GM19025 (cell line): Measurements from ENCODE around the gene SCMH1.
A peak's percentile ranks its signal among the peaks of the same experiment; 100 is the strongest.
"Not testable (repeated sequence)": the region's sequence is repeated elsewhere in the genome, so short reads cannot be mapped to it uniquely, and the experiment has no call there.

Experiments
- ATAC-seq: cut with Tn5 transposase; IDR thresholded peaks from one replicate; pipeline ENCODE4 v1.9.1; 2021; ENCODE audit warnings: mild to moderate bottlenecking, low read depth, moderate library complexity; ENCODE audit not compliant: unreplicated experiment

SCMH1 gene

DNA sequence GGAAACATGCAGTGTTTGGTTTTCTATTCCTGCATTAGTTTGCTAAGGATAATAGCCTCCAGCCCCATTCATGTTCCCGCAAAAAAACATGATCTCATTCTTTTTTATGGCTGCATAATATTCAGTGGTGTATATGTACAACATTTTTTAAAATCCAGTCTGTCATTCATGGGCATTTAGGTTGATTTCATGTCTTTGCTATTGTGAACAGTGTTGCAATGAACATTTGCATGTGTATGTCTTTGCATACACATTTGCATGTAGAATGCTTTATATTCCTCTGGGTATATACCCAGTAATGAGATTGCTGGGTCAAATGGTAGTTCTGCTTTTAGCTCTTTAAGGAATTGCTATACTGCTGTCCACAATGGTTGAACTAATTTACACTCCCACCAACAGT is 9.0 kb upstream of the SCMH1 start:
- not testable (repeated sequence) for ATAC-seq

DNA sequence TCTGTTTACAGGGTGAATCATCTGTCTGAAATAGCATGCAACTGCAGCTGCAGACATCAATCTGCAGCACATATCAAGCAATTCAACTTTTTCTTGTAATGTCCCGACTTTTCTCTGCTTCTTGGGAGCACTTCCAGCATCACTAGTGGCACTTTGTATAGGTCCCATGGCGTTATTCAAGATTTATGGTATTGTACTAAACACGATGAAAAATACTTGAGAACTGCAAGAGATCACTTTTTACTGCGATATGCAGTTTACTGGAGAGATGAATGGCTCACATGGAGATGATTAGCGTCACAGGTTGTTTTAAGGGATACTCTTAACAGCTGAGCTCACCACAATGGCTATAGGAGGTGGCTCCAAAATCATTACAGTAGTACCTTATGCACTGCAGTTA is 7.2 kb upstream of the SCMH1 start:
- no peak for ATAC-seq

DNA sequence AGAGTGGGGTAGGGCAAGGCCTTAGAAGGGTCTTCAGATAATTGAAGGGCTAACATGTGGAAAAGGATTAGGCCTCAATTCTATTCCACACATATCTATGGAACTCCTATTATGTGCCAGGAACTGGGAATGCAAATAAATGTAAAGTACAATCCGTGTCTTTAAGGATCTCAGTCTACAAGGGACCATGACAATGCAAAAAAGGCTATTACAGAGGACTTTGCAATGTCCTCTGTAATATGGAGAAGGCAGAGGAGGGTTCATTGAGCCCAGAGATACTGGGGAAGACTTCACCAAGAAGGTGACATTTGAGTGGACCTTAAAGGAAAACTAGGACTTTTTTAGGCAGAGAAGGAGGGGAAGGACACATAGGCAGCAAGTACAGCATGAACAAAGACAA is 4.5 kb upstream of the SCMH1 start:
- ATAC-seq = no peak

DNA sequence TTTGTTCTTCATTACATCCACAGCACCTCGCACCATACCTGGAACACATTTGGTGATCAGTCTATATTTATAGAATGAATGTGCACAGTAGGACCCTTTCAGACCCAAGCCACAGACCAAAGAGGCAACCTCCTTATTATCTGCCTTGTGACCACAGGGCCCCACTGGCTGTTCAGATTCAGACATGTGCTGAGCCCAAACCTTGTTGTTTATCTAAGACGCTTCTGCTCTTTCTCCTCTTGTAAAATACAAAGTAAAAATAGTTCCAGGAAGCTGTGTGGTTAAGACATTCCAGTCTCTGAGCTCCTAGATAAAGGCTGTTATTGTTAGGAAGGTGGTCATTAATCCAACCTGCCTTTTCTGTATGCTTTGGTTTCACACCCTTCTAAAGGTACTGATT is 3.6 kb upstream of the SCMH1 start:
- ATAC-seq = no peak

DNA sequence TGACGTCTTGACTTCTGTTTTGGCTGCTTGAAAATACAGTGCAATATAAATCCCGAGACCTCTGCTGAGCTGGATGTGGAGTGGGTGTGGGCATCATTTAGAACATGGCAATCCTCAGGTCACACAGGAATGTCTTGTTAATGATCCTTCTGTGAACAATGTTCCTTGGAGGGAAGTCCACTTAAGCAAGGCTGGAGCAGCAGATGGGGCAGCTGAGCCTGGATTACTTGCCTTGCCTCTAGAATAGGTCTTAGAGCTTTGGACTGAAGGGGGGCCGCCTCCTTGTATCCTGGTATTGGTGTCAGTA is 926 bp upstream of the SCMH1 start:
- ATAC-seq = no peak

DNA sequence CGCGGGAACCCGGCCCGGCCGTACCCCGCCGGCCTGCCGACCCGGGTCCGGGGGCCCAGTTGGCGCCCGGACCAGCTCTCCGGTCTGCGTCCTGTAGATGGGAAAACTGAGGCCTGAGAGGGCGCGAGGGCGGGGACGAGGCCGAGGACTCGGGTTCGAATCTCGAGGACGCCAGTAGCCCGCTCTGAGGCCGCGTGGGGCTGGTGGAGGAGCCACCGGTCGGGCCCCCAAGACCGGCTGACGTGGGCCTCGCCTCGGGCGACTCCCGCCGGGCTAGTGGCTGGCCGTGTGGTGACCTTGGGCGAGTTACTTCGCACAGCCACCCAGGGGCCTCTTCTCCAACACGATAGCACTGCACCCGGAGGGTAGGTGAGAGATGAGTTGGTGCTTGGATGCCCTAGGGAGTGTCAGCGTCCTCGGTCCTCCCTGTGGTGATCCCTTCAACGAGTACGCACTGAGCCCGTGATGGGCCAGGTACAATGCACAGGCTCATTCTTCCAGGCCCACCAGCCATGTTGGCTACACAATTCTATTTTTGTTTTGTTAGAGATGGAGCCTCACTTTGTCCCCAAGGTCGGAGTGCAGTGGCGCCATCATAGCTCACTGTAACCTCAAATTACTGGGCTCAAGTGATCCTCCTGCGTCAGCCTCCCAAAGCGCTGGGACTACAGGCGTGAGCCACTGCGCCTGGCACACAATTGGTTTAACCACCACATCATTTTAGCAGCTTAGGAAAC is 404 bp upstream of the SCMH1 start:
- ATAC-seq = peak; percentile 7

DNA sequence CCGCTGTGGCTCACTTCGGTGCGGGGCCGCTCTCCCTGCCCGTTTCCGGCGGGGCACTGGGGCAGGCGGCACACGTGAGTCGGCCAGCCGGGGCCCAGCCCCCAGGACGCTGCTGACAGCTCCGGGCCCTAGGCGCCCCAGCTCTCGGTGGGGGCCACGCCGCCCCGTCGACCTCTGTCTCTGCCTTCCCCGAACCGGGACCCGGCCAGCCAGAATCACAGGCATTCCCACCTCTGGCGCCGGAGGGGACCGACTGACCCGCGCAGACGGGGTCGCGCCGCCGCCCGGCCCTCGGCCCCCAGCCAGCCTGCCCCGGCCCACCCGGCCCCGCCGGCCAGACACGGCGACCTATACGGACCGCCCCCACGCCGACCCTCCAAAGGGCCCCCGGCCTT is 755 bp downstream of the SCMH1 start:
- peak; percentile 57 for ATAC-seq

DNA sequence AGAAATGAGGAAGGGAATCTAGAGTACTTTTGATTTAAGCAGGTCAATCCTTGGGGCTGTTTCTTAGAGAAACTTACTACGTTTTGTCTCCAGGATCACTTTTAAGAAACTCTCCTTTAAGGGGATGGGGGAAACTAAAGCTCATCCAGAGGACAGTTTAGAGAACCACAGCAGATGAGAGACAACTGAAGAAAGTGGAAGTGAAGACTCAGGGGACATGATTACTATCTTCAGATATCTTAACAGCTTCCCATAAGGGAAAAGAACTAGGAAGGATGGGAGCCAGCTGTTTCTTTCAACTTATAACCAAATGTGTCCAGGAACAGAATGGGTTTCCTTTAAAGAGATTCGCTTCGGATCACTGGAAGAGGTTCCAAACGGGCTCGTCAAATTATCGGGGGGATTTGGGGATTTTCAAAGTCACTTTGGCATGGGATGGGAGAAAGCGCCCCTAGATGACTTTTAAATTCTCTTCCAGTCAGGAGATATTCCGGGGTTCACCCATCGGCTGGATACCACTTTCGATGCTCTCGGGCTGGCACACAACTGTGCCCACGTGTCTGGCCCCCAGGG is 1.2 kb downstream of the SCMH1 start:
- ATAC-seq = no peak

DNA sequence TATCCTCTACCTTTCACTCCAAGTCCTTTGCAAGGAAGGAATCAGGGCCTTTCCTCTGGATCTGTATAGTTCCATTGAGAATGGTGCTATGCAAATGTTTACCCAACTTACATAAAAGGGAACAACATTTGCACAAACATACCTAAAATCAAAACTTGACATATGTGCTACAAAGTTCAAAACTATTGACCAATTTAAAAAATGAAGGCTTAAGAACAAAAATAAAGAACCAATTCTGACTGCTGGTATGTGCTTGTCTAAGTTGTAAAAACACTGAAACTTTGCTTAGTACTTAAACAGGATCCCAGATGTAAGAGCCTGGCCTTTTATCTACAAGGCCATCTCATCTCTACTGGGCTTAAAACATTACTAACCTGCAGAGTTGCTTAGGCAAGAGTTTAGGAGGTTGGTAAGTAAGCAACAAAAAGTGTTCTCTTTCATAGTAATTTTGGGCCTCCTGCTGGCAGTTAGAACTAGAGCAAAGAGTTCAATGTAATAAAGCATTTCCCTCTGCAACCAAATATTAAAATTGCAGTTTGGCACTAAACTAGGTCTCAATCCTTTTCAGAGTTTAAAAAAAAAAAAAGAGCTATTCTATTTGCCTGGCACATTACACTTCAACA is 2.0 kb downstream of the SCMH1 start:
- no peak for ATAC-seq

DNA sequence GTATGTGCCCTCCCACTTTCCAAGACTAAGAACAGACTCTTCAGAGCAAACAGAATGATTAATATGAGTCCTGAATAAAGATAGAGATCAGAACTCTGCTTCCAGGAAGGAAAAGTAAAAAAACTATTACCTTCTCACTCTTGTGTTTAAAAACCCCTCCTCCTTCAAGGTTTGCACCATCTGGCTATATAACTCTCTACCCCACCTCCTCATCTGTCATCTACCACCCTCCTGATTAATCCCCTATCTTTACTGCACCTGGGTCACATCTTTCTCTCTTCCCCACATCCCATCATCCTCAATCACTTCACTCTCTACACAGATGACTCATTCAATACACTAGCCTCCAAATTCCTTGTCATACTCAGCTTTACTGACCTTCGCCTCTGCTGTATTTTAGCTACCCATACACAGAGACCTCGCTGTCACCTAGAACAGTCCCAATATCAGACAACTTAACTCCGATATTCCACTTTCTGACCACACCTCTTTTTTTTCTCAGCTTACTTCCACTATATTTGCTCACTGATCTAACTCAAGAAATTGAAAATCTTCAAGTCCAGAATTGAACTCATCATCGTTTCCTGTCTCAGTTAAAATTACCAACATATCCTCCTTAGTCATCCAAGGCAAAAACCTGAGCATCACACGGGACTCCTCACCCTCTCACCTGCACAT is 3.7 kb downstream of the SCMH1 start:
- ATAC-seq = no peak

DNA sequence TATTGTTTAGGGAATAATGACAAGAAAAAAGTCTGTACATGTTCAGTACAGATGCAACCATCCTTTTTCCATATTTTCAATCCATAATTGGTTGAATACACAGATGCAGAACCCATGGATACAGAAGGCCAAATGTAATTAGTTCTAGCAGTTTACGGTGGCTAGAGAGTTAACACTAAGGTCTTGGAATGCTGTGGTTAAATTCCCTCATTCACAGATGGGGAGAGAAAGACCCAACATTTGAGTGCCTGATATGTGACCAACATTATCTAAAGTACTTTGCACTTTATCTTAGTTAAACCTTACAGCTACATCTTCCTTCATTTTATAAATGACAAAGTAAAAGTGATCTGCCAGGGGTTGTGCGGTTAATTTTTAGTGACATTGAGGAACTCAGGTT is 5.3 kb downstream of the SCMH1 start:
- no peak for ATAC-seq

DNA sequence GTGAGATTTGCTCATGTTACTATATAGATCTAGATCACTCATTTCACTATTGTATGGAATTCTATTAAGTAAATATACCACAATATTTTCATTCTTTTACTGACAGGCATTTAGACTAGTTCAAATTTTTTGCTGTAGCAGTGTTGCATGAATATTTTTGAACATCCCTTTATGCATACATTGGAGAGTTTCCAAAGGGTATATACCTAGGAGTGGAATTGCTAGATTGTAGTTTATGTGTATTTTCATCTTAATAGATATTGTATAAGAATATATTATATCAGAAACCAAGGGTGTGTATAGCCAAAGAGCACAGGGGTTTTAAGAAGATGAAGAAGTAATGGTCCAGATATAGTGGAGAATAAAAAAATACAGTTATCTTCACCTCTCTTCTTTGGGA is 6.2 kb downstream of the SCMH1 start:
- no peak for ATAC-seq

DNA sequence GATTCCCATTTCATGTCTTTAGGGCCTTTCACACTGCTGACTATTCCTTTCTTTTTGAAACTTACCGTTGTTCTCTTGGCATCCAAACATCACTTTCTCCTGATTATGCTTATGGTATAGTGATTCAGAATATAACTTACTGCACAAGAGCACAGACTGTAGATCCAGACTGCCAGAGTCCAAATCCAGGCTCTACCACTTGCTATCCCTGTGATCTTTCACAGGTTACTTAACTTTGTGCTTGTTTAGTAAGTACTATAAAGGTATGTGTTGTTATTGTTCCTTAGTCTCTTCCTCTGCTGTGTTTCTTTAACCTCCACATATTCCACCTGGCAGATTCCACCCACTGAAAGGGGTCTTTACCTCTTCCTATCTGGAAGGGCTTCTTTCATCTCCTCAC is 8.4 kb downstream of the SCMH1 start:
- ATAC-seq = no peak

DNA sequence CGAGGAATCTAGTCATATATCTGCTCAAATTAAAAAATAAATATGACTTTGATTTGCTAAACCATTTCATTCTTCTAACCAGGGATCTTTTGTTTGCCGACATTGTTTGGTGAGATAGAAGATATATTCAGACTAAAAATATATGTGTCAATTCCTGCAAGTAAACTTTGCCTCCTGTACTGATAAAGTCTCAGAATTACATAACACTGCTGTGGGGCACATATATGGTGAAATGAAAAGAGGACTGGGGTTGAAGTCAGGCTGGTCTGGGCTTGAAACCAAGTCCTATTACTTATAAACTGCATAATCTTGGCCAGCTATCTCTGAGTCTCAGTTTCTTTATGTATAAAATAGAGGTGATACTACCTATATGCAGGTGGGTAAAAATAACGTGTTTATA is 9.8 kb downstream of the SCMH1 start:
- no peak for ATAC-seq

DNA sequence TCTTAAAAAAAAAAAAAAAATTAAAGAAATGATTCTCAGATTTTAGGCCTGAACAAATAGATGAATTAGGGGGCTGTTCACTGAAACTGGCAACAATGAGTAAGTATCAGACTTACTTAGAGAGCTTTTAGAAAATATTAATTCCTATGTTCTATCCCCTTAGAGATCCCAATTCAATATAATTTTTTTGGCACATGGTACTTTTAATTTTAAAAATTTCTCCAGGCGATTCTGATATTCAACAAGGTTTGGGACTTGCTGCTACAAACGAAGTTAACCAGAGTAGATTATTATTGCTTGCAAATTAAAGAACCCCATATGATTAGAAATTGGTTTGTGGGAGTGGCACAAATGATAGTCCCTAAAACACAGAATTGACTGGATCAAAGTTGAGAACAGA is 11.4 kb downstream of the SCMH1 start:
- ATAC-seq = no peak

DNA sequence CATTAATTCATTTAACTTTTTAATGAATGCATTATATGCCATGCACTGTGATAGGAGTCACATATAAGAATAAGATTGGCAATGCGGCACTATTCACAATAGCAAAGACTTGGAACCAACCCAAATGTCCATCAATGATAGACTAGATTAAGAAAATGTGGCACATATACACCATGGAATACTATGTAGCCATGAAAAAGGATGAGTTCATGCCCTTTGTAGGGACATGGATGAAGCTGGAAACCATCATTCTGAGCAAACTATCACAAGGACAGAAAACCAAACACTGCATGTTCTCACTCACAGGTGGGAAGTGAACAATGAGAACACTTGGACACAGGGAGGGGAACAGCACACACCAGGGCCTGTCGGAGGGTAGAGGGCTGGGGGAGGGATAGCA is 12.9 kb downstream of the SCMH1 start:
- not testable (repeated sequence) for ATAC-seq

DNA sequence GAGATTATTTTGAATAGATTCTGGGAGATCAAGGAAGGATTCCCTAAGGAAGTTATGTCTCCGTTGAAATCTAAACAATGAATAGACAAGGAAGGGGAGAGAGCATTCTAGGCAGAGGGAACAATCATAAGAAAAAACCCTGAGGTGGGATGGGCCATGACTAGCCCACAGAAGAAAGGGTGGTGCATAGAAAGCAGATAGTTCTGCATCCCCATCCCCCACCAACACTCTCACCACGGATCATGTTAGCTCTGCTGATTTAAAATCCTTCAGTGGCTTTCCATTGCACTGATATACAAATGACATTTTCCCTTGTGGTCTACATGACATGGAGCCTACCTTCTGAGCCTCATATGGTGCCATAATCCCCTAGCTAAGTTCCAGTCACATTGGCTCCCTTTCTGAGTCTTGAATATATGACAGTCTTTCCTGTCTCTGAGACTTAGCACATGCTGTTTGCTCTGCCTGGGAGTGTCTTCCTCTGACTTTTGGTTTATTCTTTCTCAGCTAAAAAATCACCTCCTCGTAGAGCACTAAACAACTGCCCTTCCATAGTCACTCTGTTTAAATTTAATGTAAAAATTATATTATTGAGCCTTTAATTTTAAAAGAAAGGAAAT is 15.2 kb downstream of the SCMH1 start:
- ATAC-seq = no peak

DNA sequence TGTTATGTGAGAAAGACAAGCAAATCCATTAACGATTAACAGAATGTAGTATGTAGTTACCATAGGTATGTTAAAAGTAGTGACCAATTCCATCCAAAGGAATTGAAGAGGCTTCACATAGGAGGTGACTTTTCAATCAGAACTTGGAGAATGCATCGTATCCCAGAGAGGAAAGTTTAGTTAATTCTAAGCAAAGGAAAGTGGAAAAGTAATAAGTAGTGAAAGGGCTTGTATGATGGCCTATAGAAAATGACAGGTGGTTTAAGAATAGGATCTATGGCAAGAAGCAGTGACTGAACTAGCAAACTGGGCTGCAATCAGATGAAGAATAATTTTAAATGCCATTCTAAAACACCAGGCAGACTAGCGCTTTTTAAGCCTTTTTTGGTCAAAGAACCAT is 16.6 kb downstream of the SCMH1 start:
- ATAC-seq = no peak

DNA sequence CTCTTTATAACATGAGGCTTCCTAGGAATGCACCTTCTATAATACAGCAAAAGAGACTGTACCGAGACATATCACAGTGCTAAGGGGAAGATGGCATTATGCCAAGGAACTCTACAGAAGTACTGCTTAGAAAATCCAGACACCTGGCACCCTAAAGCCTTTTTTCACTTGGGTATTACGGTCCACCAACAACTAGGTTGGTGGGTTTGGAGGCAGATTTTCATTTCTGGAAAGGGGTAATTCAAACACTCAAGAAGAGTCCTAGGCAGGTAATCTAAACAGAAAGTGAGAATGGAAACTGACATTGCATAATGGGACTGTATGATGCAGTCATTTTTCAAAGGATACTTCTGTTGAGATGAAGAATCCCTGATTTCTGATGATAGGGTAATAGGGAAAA is 19.6 kb downstream of the SCMH1 start:
- ATAC-seq = no peak

DNA sequence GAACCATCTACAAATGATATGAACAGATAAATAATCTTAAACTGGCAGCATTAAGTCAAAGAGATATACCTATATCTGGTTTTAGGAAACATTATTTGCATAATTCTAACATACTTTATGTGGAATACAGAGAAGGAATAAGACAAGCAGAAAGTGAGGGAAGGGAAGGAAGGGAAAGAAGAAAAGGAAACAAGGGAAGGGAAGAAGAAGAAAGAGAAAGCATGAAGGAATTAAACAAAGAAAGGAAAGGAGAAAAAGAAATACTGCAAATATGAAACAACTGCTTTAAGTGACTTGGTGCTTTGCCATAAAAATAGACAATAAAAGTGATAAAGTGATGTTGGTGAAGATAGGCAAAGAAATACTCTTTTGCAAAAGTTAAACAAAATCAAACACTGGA is 20.1 kb downstream of the SCMH1 start:
- ATAC-seq = no peak

DNA sequence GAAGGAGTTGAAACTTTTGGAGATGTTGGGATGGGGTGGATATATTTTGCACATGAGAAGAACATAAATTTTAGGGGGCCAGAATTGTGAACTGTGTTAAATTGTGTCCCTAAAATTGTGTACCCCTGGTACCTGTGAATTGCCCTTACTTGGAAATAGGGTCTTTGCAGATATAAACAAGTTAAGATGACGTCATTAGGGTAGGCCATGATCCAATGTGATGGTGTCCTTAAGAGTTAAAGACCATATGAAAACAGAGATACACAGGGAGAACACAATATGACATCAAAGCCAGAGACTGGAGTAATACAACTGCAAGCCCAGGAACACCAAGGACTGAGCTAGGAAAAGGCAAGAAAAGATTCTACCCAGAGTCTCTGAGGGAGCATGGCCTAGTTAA is 24.0 kb downstream of the SCMH1 start:
- no peak for ATAC-seq
